ENCODE data around the gene SAMD3.
"Not testable (repeated sequence)": the region's sequence is repeated elsewhere in the genome, so short reads cannot be mapped to it uniquely, and the experiment has no call there.

Gene SAMD3

GRCh38 chr6:130183271-130184222 lies 39.2 kb downstream of the SAMD3 start:
- TF ChIP-seq ZFX (IDR thresholded peaks at IDR 0.05) (no peak), CTCF (conservative IDR thresholded peaks at IDR 0.05) (no peak)

GRCh38 chr6:130182466-130182865 lies 40.3 kb downstream of the SAMD3 start:
- no peak overlapping the region for H3K27ac ChIP-seq
- TF ChIP-seq ZFX (IDR thresholded peaks at IDR 0.05) = no peak
- TF ChIP-seq CTCF (conservative IDR thresholded peaks at IDR 0.05) = no peak

More at GRCh38 chr6:130183271-130184222, 39.2 kb downstream of the SAMD3 start:
- H3K27ac ChIP-seq = no peak overlapping the region

GRCh38 chr6:130178692-130179091 lies 44.1 kb downstream of the SAMD3 start:
- no peak for TF ChIP-seq CTCF (conservative IDR thresholded peaks at IDR 0.05)

GRCh38 chr6:130176378-130176777 lies 46.4 kb downstream of the SAMD3 start:
- H3K27ac ChIP-seq = no peak overlapping the region
- TF ChIP-seq ZFX (IDR thresholded peaks at IDR 0.05) (no peak), CTCF (conservative IDR thresholded peaks at IDR 0.05) (no peak)

More at GRCh38 chr6:130178692-130179091, 44.1 kb downstream of the SAMD3 start:
- H3K27ac ChIP-seq = no peak overlapping the region

GRCh38 chr6:130173377-130174004 lies 49.3 kb downstream of the SAMD3 start:
- not testable (repeated sequence) for H3K27ac ChIP-seq

- not testable (repeated sequence) for H3K27ac ChIP-seq
These were observed 52.6 kb downstream of the SAMD3 start for GRCh38 chr6:130170160-130170559.

- no peak overlapping the region for H3K27ac ChIP-seq
- no peak for TF ChIP-seq CTCF (conservative IDR thresholded peaks at IDR 0.05)
- TF ChIP-seq ZFX (IDR thresholded peaks at IDR 0.05) = no peak
These were observed 55.1 kb downstream of the SAMD3 start for GRCh38 chr6:130167655-130168054.

- TF ChIP-seq ZFX (IDR thresholded peaks at IDR 0.05) (no peak), CTCF (conservative IDR thresholded peaks at IDR 0.05) (no peak)
- no peak overlapping the region for H3K27ac ChIP-seq
These were observed 58.5 kb downstream of the SAMD3 start for GRCh38 chr6:130164251-130164650.

Measured in C4-2B (cell line).